CD4-positive, alpha-beta T cell treated with Interleukin-2 at 100 ng/mL for 4 hours (primary cell): ENCODE results near the gene PRDX3.

Experiments
- DNase-seq: peaks from one replicate; pipeline ENCODE4 v3.0.0-alpha.2; 2020; ENCODE audit warnings: low spot score

PRDX3 gene

DNA sequence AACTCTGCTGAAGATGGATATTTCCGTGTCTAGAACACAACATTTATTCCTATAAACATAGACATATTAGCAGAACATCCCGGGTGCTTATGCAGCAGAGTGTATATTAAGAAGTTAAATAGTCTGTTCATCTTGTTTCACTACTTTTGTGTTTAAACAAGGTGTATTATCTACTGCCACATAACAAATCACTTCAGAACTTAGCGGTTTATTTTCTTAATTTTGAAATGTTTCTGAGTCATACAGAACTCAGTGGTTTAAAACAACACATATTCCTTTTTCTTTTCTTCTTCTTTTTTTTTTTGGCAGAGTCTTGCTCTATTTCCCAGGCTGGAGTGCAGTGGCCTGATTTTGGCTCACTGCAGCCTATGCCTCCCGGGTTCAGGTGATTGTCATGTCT is 48.9 kb downstream of the PRDX3 start:
- DNase-seq: no peak

DNA sequence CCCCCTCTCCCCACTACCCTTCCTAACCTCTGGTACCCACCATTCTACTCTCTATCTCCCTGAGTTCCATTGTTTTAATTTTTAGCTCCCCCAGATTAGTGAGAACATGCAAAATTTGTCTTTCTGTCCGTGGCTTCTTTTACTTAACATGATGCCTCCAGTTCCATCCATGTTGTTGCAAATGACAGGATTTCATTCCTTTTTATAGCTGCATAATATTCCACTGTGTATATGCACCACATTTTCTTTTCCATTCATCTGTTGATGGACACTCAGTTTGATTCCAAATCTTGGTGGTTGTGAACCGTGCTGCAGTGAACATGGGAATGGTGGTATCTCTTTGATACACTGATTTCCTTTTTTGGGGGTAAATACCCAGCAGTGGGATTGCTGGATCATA is 52.7 kb downstream of the PRDX3 start:
- no peak for DNase-seq

DNA sequence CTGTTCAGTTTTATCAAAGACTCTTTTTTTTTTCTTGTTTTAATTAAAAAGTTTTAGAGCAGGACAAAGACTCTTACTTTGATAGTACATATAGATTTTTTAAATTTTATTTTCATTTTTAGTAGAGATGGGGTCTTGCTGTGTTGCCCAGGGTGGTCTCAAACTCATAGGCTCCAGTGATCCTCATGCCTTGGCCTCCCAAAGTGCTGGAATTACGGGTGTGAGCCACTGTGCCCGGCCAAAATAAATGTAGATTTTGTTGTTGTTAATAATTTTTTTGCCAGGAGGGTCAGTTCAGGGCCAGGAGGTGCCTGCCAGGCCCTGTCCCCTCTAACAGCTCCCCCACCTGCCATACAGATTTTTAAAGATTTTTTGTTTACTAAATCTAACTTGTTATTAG is 57.7 kb downstream of the PRDX3 start:
- DNase-seq: no peak

DNA sequence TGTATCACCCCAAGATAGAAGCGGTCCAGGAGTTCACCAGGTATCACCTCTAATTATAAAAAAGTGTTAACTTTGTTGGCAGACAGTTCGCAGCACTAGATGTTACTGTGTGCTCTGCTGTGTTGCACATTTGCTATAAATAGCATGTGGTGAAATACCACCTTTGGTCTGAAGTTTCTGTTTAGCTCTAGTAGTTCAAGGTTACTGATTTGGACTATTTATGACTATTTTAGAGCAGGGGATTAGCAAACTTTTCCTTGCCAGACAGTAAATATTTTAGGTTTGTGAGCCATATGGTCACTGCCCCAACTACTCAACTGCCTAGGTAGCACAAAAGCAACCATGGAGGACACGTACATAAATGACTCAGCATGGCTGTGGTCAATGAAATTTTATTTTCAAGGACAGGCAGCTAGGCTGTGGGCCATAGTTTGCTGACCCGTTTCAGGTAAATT is 58.2 kb downstream of the PRDX3 start:
- peak; percentile 37 for DNase-seq

DNA sequence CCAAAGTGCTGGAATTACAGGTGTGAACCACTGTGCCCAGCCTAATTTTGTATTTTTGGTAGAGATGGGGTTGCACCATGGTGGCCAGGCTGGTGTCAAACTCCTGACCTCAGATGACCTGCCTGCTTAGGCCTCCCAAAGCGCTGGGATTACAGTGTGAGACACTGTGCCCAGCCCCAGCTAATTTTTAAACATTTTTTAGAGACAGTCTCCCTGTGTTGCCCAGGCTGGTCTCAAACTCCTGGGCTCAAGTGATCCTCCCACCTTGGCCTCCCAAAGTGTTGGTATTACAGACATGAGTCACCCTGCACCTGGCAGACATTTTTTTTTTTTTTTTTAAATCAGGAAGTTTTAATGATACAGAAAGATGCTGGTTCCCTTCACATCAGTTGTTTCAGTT is 59.2 kb downstream of the PRDX3 start:
- DNase-seq: no peak

DNA sequence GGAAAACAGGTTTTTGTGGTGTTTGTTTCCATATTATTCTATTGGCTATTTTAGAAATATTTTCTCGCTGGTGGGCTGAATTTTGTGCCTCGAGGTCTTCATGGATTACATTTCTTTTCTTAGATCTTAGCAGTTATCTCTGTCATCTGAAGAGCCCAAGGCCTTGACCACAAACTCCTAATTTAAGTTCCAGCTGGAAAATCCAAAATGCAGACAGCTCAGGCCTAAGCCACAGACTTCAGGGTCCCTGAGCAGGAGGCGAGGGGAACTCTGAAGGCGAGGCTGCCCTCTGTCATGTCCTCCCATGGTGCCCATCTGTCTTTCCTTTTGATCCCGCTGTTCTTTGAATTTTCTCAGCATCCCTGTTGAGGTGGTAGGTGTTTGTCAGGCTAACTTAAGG is 60.4 kb downstream of the PRDX3 start:
- DNase-seq: no peak
